Keratinocyte (primary cell): ENCODE measurements around the gene TXNDC9. TPM values are rescaled to one million over a fixed set of nuclear protein-coding genes. Genes with fewer than 3 reads are reported as not detected.

Experiments used
- DNase-seq: peaks from one replicate; pipeline ENCODE4 v3.0.0-alpha.2; 2011; ENCODE audit warnings: low read depth, missing footprints, low spot score
- FAIRE-seq: peaks from 2 replicates; lab custom pipeline; 2011; peaks lifted over from hg19 to GRCh38; lab: Jason Lieb, UNC
- H2AFZ ChIP-seq: 2 replicates; pipeline ENCODE4 v1.6.0; 2012; ENCODE audit warnings: low read length, control low read depth, inconsistent platforms; ENCODE audit not compliant: control insufficient read depth
- H3K27ac ChIP-seq: 2 replicates; pipeline ENCODE4 v1.5.1; 2011; ENCODE audit warnings: low read length; ENCODE audit not compliant: control insufficient read depth, insufficient read depth
- H3K27me3 ChIP-seq: 3 replicates; pipeline ENCODE4 v1.6.0; 2011; ENCODE audit warnings: low read length; ENCODE audit not compliant: control insufficient read depth, insufficient read depth; ENCODE audit errors: extremely low read depth
- H3K36me3 ChIP-seq, 2 experiments: 2 replicates in 1 of 2; 3 replicates in 1 of 2; pipeline ENCODE4 v1.5.1; 2011; ENCODE audit warnings: low read length in 2 of 2, mild to moderate bottlenecking in 1 of 2; ENCODE audit not compliant: control insufficient read depth in 2 of 2, insufficient read depth in 2 of 2; ENCODE audit errors: extremely low read depth in 1 of 2
- H3K4me1 ChIP-seq: 3 replicates; pipeline ENCODE4 v1.5.1; 2011; ENCODE audit warnings: low read length; ENCODE audit not compliant: control insufficient read depth, insufficient read depth; ENCODE audit errors: extremely low read depth
- H3K4me2 ChIP-seq: 3 replicates; pipeline ENCODE4 v1.6.0; 2011; ENCODE audit warnings: low read depth, low read length; ENCODE audit not compliant: control insufficient read depth, insufficient read depth; ENCODE audit errors: extremely low read depth
- H3K4me3 ChIP-seq, 3 experiments: fragments of 200-600 bp in 1 of 3; sonication (generic) in 1 of 3; 2 replicates in 2 of 3; 3 replicates in 1 of 3; pipeline ENCODE4 v1.5.1; 2011 to 2016; ENCODE audit warnings: low read length in 3 of 3, mild to moderate bottlenecking in 3 of 3, control low read depth in 2 of 3, inconsistent platforms in 1 of 3, low read depth in 1 of 3, mixed read lengths in 1 of 3, mixed run types in 1 of 3, moderate library complexity in 1 of 3; ENCODE audit not compliant: control insufficient read depth in 2 of 3, insufficient read depth in 2 of 3; ENCODE audit errors: extremely low read depth in 1 of 3
- H3K79me2 ChIP-seq: 2 replicates; pipeline ENCODE4 v1.6.0; 2012; ENCODE audit warnings: low read length; ENCODE audit not compliant: control insufficient read depth, insufficient read depth
- H3K9ac ChIP-seq: 3 replicates; pipeline ENCODE4 v1.6.0; 2011; ENCODE audit warnings: low read length; ENCODE audit not compliant: control insufficient read depth, insufficient read depth; ENCODE audit errors: extremely low read depth
- H3K9me1 ChIP-seq: 3 replicates; pipeline ENCODE4 v1.6.0; 2011; ENCODE audit warnings: low read length; ENCODE audit not compliant: control insufficient read depth, insufficient read depth; ENCODE audit errors: extremely low read depth
- H3K9me3 ChIP-seq: 2 replicates; pipeline ENCODE4 v1.5.1; 2012; ENCODE audit warnings: low read depth, low read length; ENCODE audit not compliant: control insufficient read depth
- H4K20me1 ChIP-seq: 3 replicates; pipeline ENCODE4 v1.6.0; 2011; ENCODE audit warnings: low read length; ENCODE audit not compliant: control insufficient read depth, insufficient read depth; ENCODE audit errors: extremely low read depth
- EZH2 ChIP-seq: IDR thresholded peaks from one replicate; pipeline ENCODE4 v1.6.1; 2012; ENCODE audit warnings: inconsistent platforms, mild to moderate bottlenecking, low read length, moderate library complexity
- dilution Hi-C: fragments of 300-500 bp; cut with MboI; formaldehyde crosslinking; loops from one replicate; pipeline ENCODE4 v1.7.0; 2020; ENCODE audit warnings: low sequenced_read_pairs; ENCODE audit not compliant: extremely low pct_ligation_motif_present
- polyA plus RNA-seq, 5 experiments: library from polyadenylated mRNA; depleted of rRNA in 3 of 5; stranded (reverse) in 3 of 5; stranded (forward) in 1 of 5; unstranded in 1 of 5; fragments of >200 nt; gene quantifications; 1 replicate in 1 of 5; 2 replicates in 3 of 5; 3 replicates in 1 of 5; pipeline versions ENCODE4 v1.2.1 to v1.2.3, GENCODE V29; 2011 to 2012; ENCODE audit warnings: missing spikeins in 2 of 5, low read depth in 1 of 5, low replicate concordance in 1 of 5
- TF ChIP-seq, protein P1 (sequence below), 3 experiments: IDR thresholded peaks in 1 of 3; conservative IDR thresholded peaks in 1 of 3; optimal IDR thresholded peaks in 1 of 3; 2 replicates in 2 of 3; 3 replicates in 1 of 3; pipeline versions ENCODE3 to v1.5.1; 2011; ENCODE audit warnings: low read length in 3 of 3, mild to moderate bottlenecking in 3 of 3, moderate library complexity in 2 of 3, control low read depth in 1 of 3, inconsistent platforms in 1 of 3; ENCODE audit not compliant: insufficient read depth in 2 of 3; ENCODE audit errors: extremely low read depth in 1 of 3

TXNDC9 gene
- polyA plus RNA-seq, 1 donor (not counting 4 experiments of a cell fraction or from before 2014, with no cell fraction given), result 73.3 TPM

GRCh38 chr2:99340669-99341236 is 4.6 kb upstream of the TXNDC9 start:
- no peaks in the 10 kb centered on the region for H3K27me3 ChIP-seq
- TF ChIP-seq, protein P1, sequence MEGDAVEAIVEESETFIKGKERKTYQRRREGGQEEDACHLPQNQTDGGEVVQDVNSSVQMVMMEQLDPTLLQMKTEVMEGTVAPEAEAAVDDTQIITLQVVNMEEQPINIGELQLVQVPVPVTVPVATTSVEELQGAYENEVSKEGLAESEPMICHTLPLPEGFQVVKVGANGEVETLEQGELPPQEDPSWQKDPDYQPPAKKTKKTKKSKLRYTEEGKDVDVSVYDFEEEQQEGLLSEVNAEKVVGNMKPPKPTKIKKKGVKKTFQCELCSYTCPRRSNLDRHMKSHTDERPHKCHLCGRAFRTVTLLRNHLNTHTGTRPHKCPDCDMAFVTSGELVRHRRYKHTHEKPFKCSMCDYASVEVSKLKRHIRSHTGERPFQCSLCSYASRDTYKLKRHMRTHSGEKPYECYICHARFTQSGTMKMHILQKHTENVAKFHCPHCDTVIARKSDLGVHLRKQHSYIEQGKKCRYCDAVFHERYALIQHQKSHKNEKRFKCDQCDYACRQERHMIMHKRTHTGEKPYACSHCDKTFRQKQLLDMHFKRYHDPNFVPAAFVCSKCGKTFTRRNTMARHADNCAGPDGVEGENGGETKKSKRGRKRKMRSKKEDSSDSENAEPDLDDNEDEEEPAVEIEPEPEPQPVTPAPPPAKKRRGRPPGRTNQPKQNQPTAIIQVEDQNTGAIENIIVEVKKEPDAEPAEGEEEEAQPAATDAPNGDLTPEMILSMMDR (optimal IDR thresholded peaks at IDR 0.05 in 1 of 3, IDR thresholded peaks at IDR 0.05 in 1 of 3, conservative IDR thresholded peaks at IDR 0.05 in 1 of 3; ENCODE audit: extremely low read depth in 1 of 3, insufficient read depth in 2 of 3, low read length in 3 of 3), result no peak
- no peak for TF ChIP-seq EZH2
- FAIRE-seq (no peak), DNase-seq (no peak)
- peaks cover 17% of the 10 kb centered on the region for H3K4me1 ChIP-seq
- H3K4me2 ChIP-seq, result peak overlapping the region; percentile 31
- H4K20me1 ChIP-seq, result peaks cover 17% of the 10 kb centered on the region
- H3K79me2 ChIP-seq, result peaks cover 87% of the 10 kb centered on the region
- no peak overlapping the region for H3K27ac ChIP-seq
- no peaks in the 10 kb centered on the region for H3K9me3 ChIP-seq
- H2AFZ ChIP-seq, result no peak overlapping the region
- H3K4me3 ChIP-seq, result no peak overlapping the region
- H3K9me1 ChIP-seq, result no peaks in the 10 kb centered on the region
- H3K36me3 ChIP-seq, result no peaks in the 10 kb centered on the region
- H3K9ac ChIP-seq, result no peak overlapping the region
- dilution Hi-C loops, result no loop called here

GRCh38 chr2:99338029-99338585 is 2.0 kb upstream of the TXNDC9 start:
- Histone ChIP-seq H4K20me1 (peaks cover 12% of the 10 kb centered on the region), H3K79me2 (peaks cover 86% of the 10 kb centered on the region), H3K9ac (peak overlapping the region; percentile 91), H3K36me3 (peaks cover 0 to under 1% of the 10 kb centered on the region in 2 experiments), H2AFZ (peak overlapping the region; percentile 85), H3K9me3 (no peaks in the 10 kb centered on the region), H3K4me1 (peaks cover 23% of the 10 kb centered on the region), H3K9me1 (no peaks in the 10 kb centered on the region), H3K27me3 (no peaks in the 10 kb centered on the region), H3K4me2 (peak overlapping the region; percentile 93), H3K4me3 (peak overlapping the region; percentile 72 to 96 (median 84)), H3K27ac (peak overlapping the region; percentile 92)
- TF ChIP-seq EZH2, result no peak
- TF ChIP-seq, protein P1 (optimal IDR thresholded peaks at IDR 0.05 in 1 of 3, IDR thresholded peaks at IDR 0.05 in 1 of 3, conservative IDR thresholded peaks at IDR 0.05 in 1 of 3; ENCODE audit: extremely low read depth in 1 of 3, insufficient read depth in 2 of 3, low read length in 3 of 3), result no peak
- DNase-seq (no peak), FAIRE-seq (no peak)
- dilution Hi-C loops, result no loop called here
